ENCODE data around the gene CAMKK2.
"Not testable (repeated sequence)": the region's sequence is repeated elsewhere in the genome, so short reads cannot be mapped to it uniquely, and the experiment has no call there.

The CAMKK2 gene

GRCh38 chr12:121296618-121297434, at the start of gene CAMKK2:
CAMKK2 (minus strand) TSS chr12:121296709; CDS start chr12:121274526, 22,183 bp downstream.
- DNase-seq, result peak; percentile 86 to 91

- no peak for DNase-seq
Measured at GRCh38 chr12:121345151-121345815, 48.8 kb upstream of the CAMKK2 start.

- no peak for DNase-seq
Measured at GRCh38 chr12:121344506-121344905, 48.0 kb upstream of the CAMKK2 start.

- DNase-seq, result no peak
Measured at GRCh38 chr12:121337416-121337815, 40.9 kb upstream of the CAMKK2 start.

GRCh38 chr12:121334513-121335343, 38.2 kb upstream of the CAMKK2 start:
- DNase-seq, result peak; percentile 16 to 73

GRCh38 chr12:121333747-121334146, 37.2 kb upstream of the CAMKK2 start:
- no peak for DNase-seq

- DNase-seq, result no peak
Measured at GRCh38 chr12:121331248-121331647, 34.7 kb upstream of the CAMKK2 start.

- no peak for DNase-seq
Measured at GRCh38 chr12:121330692-121331091, 34.2 kb upstream of the CAMKK2 start.

GRCh38 chr12:121330195-121330594, 33.7 kb upstream of the CAMKK2 start:
- DNase-seq, result no peak

GRCh38 chr12:121328620-121329019, 32.1 kb upstream of the CAMKK2 start:
- no peak for DNase-seq

- no peak for DNase-seq
Measured at GRCh38 chr12:121326996-121327674, 30.6 kb upstream of the CAMKK2 start.

- DNase-seq, result no peak
Measured at GRCh38 chr12:121325922-121326396, 29.4 kb upstream of the CAMKK2 start.

GRCh38 chr12:121323908-121324307, 27.4 kb upstream of the CAMKK2 start:
- DNase-seq, result no peak

GRCh38 chr12:121318121-121318520, 21.6 kb upstream of the CAMKK2 start:
- no peak for DNase-seq

- DNase-seq, result no peak
Measured at GRCh38 chr12:121314431-121314830, 17.9 kb upstream of the CAMKK2 start.

- DNase-seq, result not testable (repeated sequence)
Measured at GRCh38 chr12:121310231-121310630, 13.7 kb upstream of the CAMKK2 start.

GRCh38 chr12:121307397-121307796, 10.9 kb upstream of the CAMKK2 start:
- DNase-seq, result not testable (repeated sequence)

GRCh38 chr12:121304306-121304705, 7.8 kb upstream of the CAMKK2 start:
- no peak for DNase-seq

GRCh38 chr12:121301876-121302275, 5.4 kb upstream of the CAMKK2 start:
- DNase-seq, result peak in 1 of 2 donors; percentile 27

GRCh38 chr12:121300083-121300819, 3.7 kb upstream of the CAMKK2 start:
- DNase-seq, result no peak

GRCh38 chr12:121299662-121300061, 3.2 kb upstream of the CAMKK2 start:
- no peak for DNase-seq

GRCh38 chr12:121298411-121298810, 1.9 kb upstream of the CAMKK2 start:
- DNase-seq, result not testable (repeated sequence)

Data from CD4-positive, alpha-beta T cell treated with Interleukin-4 for 1 hour (primary cell).